ENCODE data around the gene KRT73.

Gene KRT73

GRCh38 chr12:52618216-52618615, at the start of gene KRT73:
Gene KRT73 (minus strand): TSS chr12:52618559. CDS start chr12:52618524, 35 bp downstream.
- FAIRE-seq: no peak

GRCh38 chr12:52667931-52668330, 49.6 kb upstream of the KRT73 start:
- FAIRE-seq: no peak

GRCh38 chr12:52667509-52667908, 49.1 kb upstream of the KRT73 start:
- FAIRE-seq: no peak

- no peak for FAIRE-seq
Observed at GRCh38 chr12:52666471-52666870, 48.1 kb upstream of the KRT73 start.

GRCh38 chr12:52663420-52663819, 45.1 kb upstream of the KRT73 start:
- FAIRE-seq: no peak

GRCh38 chr12:52662918-52663229, 44.5 kb upstream of the KRT73 start:
- no peak for FAIRE-seq

GRCh38 chr12:52662093-52662917, 43.9 kb upstream of the KRT73 start:
- FAIRE-seq: no peak

GRCh38 chr12:52661668-52662067, 43.3 kb upstream of the KRT73 start:
- no peak for FAIRE-seq

- no peak for FAIRE-seq
Observed at GRCh38 chr12:52660934-52661499, 42.7 kb upstream of the KRT73 start.

- FAIRE-seq: no peak
Observed at GRCh38 chr12:52659951-52660350, 41.6 kb upstream of the KRT73 start.

GRCh38 chr12:52659395-52659794, 41.0 kb upstream of the KRT73 start:
- FAIRE-seq: no peak

- no peak for FAIRE-seq
Observed at GRCh38 chr12:52658196-52658595, 39.8 kb upstream of the KRT73 start.

- FAIRE-seq: no peak
Observed at GRCh38 chr12:52657250-52657902, 39.0 kb upstream of the KRT73 start.

GRCh38 chr12:52656616-52657015, 38.3 kb upstream of the KRT73 start:
- no peak for FAIRE-seq

GRCh38 chr12:52655720-52656124, 37.4 kb upstream of the KRT73 start:
- no peak for FAIRE-seq

- no peak for FAIRE-seq
Observed at GRCh38 chr12:52655251-52655650, 36.9 kb upstream of the KRT73 start.

GRCh38 chr12:52651726-52652261, 33.4 kb upstream of the KRT73 start, which contains the start of gene KRT2:
Gene KRT2 (minus strand): TSS chr12:52652211. CDS start chr12:52652142, 69 bp downstream.
- FAIRE-seq: no peak

GRCh38 chr12:52650520-52651081, 32.2 kb upstream of the KRT73 start:
- no peak for FAIRE-seq

GRCh38 chr12:52649066-52649465, 30.7 kb upstream of the KRT73 start:
- no peak for FAIRE-seq

- FAIRE-seq: no peak
Observed at GRCh38 chr12:52648012-52648550, 29.7 kb upstream of the KRT73 start.

GRCh38 chr12:52647601-52648000, 29.2 kb upstream of the KRT73 start:
- FAIRE-seq: no peak

- FAIRE-seq: no peak
Observed at GRCh38 chr12:52646613-52647012, 28.3 kb upstream of the KRT73 start.

- no peak for FAIRE-seq
Observed at GRCh38 chr12:52645982-52646381, 27.6 kb upstream of the KRT73 start.
